Activated T-helper 9 cell treated with anti-CD3 and anti-CD28 coated beads, Interleukin-2, amount 50 U/mL, for 16 hours (primary cell): ENCODE data around the gene COL9A3.

Source experiments
- DNase-seq: peaks from one replicate; pipeline ENCODE4 v3.0.0-alpha.2; 2020; ENCODE audit warnings: low read depth

Gene COL9A3

GRCh38 chr20:62816884-62817873 lies at the start of gene COL9A3:
COL9A3 (plus strand) TSS chr20:62817050; CDS start chr20:62817065, 15 bp downstream.
- DNase-seq: no peak

DNA sequence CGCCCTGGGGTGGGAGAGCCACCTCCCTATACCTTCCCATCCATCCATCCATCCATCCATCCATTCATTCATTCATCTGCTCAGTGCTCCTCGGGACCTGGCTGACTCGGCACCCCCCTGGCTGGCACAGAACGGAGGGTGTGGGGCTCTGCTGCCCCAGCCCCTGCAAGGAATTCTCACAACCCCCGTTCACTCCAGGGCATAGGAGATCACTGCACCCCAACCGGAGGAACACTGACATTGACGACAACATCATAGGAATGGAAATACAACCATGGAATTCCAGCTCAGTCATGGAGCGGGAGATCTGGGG lies 48.7 kb upstream of the COL9A3 start:
- DNase-seq: no peak

- no peak for DNase-seq
These were observed 48.1 kb upstream of the COL9A3 start for GRCh38 chr20:62768551-62769287.

DNA sequence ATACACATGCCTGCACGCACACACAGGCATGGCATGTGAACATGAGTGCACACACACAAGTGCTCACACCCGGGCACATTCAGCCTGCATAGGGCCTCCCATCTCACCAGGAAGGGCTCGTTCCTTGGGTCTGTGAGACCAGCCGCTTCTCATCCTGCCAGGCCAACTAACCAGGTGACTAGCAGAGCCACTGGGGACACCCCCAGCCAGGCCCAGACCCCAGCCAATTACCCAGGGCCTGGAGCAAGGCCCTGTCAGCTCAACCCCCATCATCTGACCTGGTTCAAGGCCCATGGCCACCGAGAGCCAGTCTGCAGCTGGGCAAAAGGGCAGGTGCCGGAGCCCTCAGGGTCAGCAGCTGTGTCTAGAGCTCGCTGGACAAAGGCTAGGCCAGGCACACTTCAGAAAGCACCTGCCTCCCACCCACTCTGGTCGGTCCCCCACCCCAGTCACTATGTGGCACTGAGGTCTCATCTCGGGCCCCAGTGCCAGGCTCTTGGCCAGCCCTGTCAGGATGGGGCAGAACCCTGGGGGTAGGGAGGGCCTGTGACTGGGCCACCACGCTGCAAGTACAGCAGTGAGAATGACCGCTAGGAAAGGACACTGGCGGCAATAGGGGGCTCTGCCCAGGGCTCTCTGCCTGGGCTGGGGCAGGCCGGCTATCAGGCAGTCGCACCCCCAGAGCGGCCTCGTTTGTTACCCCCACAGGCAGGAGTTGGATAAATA lies 47.3 kb upstream of the COL9A3 start:
- DNase-seq: no peak

DNA sequence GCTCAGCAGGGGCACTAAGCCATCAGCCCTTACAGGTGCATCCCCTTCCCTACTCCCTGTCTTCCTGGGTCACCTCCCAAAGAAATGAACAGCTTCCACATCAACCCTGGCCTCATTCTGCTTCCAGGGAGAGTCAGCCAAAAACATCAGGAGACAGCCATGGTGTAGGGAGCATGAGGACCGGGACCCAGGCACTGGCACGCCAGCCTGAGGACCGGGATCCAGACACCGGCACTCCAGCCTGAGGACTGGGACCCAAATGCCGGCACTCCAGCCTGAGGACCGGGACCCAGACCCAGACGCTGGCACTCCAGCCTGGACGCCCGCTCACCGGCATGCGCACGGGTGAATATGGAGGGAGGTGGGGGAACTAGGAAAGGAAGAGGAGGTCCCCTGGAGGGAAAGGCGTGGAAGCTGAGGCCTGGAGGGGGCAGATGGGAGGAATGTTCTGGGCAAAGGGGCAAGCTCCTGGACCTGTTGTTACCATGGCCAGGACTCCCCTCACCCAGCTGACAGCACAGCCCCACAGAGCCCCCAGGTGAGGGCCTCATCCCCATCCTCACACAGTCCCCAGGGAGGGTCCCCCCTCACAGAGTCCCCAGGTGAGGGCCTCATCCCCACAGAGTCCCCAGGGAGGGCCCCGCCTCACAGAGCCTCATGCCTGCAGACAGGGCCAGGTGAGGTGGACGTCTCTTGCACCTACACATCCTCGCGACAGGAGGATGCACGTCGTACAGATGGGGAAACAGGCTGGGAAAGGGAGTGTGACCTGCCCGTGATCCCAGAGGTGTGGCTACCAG lies 46.5 kb upstream of the COL9A3 start:
- DNase-seq: no peak

- DNase-seq: no peak
These were observed 45.9 kb upstream of the COL9A3 start for GRCh38 chr20:62770916-62771315.

DNA sequence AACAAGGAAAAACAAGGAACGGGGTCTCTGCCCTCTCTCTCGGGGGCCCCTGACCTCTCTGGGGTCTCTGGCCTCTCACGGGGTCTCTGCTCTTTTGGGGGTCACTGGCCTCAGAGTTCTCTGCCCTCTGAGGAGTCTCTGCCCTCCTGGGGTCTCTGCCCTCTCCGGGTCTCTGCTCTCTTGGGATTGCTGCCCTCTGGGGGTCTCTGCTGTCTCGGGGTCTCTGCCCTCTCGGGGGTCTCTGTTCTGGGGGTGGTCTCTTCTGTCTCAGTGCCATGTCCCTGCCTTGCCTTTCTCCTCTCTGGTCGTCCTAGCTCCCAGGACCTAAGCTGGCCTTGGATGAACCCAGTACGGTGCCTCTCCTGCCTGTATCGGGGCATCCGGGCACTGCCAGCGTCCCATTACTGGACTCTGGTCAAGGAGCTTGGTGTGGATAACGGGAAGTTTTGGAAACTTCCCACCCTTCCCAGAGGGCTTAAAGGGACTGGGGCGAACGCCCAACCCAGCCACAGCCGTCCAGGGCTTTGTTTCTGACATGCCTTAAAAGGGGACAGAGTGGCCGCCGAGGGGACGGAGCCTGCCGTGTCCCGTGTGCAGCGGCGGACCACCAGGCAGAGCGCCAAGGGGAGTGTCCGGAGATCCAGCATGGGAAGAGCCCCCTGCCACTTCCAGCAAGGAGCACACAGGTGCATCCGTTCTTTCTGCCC lies 45.3 kb upstream of the COL9A3 start:
- no peak for DNase-seq

- no peak for DNase-seq
These were observed 44.7 kb upstream of the COL9A3 start for GRCh38 chr20:62772103-62772611.

DNA sequence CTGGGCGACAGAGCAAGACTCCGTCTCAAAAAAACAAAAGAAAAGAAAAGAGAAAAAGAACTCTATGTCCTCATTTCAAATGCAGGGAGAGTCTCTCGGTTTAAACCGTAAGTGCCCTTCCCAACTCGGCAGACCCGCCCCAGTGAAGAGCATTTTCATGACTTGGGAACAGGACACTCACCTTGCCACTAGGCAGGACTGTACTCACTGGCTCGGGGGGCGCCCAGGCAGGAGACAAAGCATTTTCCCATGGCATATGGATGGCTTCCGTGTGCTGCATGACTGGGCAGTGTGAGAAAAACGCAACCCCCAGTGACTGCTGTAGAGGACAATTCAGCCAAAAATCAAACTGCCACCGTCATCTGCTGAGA lies 44.2 kb upstream of the COL9A3 start:
- no peak for DNase-seq

DNA sequence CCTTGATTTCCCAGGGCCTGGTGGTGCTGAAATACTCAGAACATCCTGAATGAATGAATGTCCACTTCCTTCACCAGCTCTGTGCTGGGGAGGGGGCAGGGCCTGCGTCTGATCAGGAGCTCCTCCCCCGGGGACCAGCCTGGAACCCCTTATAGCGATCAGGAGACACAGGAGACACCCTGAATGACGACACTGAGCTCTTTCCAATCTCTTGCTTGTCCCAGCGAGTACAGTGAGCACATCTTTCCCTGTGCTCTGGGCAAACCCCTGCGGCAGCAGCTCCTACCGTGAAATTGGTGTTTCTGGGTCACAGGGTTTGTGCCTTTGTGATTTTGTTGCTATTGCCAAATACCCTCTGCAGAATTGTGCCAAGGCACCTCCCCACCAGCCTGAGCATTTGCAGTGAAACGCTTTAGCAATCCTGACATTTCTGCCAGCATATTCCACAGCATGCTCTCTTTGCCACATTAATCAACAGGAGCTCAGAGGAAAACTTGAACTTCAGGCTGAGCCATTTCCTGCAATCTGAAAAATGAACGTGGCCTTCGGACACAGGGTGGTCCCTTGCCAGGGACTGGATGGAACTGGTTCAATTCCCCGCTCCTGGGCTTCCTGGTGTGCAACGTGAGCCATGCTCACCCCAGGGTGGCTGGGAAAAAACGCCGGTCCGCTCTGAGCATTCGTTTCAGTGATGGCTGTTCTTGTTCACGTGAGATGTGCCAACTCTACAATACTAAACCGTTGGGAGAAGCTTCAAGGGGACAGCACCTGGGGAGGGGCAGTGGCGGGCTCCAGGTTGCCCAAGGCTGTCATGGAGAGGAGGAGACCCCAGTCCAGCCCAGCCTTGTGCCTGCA lies 43.6 kb upstream of the COL9A3 start:
- no peak for DNase-seq

- DNase-seq: no peak
These were observed 42.8 kb upstream of the COL9A3 start for GRCh38 chr20:62773845-62774714.

- DNase-seq: no peak
These were observed 42.1 kb upstream of the COL9A3 start for GRCh38 chr20:62774762-62775161.

DNA sequence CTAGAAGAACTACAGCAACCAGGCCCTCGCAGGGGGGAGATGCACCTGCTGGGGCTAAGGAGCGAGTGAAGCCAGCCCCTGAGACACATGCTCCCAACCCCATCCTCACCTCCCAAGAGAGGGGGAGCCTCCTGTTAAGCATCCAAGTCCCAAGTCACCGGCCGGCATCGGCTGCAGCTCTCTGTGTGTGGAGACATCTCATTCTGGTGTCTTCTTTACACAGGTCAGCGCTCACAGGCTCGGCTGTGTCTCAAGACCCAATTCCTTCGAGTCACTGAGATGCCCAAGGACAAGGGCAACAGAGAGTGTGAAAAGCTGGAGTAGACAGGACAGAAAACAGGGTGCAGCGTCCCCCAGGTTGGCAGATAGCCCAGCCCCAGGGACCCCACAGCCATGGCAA lies 41.6 kb upstream of the COL9A3 start:
- DNase-seq: no peak

DNA sequence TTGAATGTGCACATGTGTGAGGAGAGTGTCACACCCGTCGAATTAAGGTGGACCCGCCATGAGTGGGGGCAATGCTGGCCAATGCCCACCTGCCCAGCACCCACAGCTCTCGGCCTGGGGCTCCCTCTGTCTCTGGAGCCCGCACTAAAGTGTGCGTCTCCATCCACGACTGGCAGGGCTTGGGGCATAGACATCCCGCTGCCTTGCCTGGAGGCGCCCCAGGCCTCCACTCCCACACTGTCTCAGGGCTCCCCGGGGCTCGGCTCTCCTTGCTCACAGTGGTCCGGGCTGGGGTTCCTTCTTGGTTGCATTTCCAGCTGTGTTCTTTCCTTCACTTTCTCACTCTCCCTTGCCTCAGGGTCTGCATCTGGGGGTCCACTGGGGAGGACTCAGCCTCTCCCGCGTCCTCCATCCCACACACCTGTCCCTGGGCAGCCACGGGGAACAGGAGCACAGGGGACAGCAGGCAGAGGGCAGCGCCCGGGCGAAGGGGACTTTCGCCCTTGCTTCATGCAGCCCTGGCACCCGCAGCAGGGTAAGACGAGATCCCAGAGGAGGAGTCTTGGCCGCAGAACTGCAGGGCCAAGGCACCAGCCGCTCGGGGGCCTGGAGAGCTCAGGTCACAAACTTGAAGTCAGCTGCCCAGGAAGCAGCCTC lies 40.7 kb upstream of the COL9A3 start:
- DNase-seq: no peak

GRCh38 chr20:62776692-62777527 lies 39.9 kb upstream of the COL9A3 start:
- no peak for DNase-seq

DNA sequence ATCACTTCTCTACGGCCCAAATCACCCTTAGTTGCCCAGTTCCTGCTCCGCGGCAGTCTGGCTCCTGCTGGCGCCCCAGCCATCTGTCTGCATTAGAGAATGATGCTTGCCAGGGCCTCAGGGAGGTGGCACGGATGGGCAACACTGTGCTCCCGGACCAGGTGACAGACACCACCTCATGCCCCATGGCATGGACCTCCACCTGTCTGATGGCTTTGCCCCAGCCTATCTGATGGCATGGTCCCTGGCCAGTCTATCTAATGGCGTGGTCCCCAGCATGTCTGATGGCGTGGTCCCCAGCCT lies 39.4 kb upstream of the COL9A3 start:
- no peak for DNase-seq

DNA sequence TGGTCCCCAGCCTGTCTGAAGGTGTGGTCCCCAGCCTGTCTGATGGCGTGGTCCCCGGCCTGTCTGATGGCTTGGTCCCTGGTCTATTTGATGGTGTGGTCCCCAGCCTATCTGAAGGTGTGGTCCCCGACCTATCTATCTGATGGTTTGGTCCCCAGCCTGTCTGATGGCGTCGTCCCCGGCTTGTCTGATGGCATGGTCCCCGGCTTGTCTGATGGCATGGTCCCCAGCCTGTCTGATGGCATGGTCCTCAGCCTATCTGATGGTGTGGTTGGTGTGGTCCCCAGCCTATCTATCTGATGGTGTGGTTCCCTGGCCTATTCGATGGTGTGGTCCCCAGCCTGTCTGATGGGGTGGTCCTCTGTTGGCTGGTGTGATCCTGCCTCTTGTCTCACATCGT lies 38.8 kb upstream of the COL9A3 start:
- DNase-seq: no peak
